K562 (cell line): ENCODE data around the gene GZMM. TPM values are rescaled to one million over a fixed set of nuclear protein-coding genes. Genes with fewer than 3 reads are reported as not detected.

Source experiments
- CBFA2T2 ChIP-seq: fragments of 450-650 bp; conservative IDR thresholded peaks from 2 replicates; pipeline ENCODE4 v1.6.1; 2017; ENCODE audit warnings: mild to moderate bottlenecking
- FOXA1 ChIP-seq: fragments of 450-650 bp; IDR thresholded peaks from 2 replicates; pipeline ENCODE4 v1.6.1; 2016; ENCODE audit warnings: mild to moderate bottlenecking, borderline replicate concordance
- HDAC6 ChIP-seq: IDR thresholded peaks from 2 replicates; pipeline ENCODE4 v1.6.1; 2012; ENCODE audit warnings: low read depth, mild to moderate bottlenecking, control low read depth, inconsistent platforms, low read length, moderate library complexity
- HLTF ChIP-seq: fragments of 450-650 bp; IDR thresholded peaks from 2 replicates; pipeline ENCODE4 v1.6.1; 2016
- IFI16 ChIP-seq: fragments of 250-450 bp; sonication (Bioruptor Pico); IDR thresholded peaks from 2 replicates; pipeline ENCODE4 v2.1.2; 2022; ENCODE audit warnings: mild to moderate bottlenecking, inconsistent platforms
- KLF6 ChIP-seq: fragments of 250-450 bp; sonication (Bioruptor Pico); IDR thresholded peaks from 2 replicates; pipeline ENCODE4 v1.4.0; 2020; ENCODE audit warnings: mild to moderate bottlenecking, moderate library complexity, borderline replicate concordance
- MBD1 ChIP-seq: fragments of 250-450 bp; sonication (Bioruptor Pico); IDR thresholded peaks from 2 replicates; pipeline ENCODE4 v1.8.0; 2022; ENCODE audit warnings: inconsistent platforms
- MTA2 ChIP-seq: fragments of 450-650 bp; IDR thresholded peaks from 2 replicates; pipeline ENCODE4 v1.6.1; 2016; ENCODE audit warnings: low read depth
- MTF1 ChIP-seq: fragments of 250-450 bp; sonication (Bioruptor Pico); IDR thresholded peaks from 2 replicates; pipeline ENCODE4 v1.9.0; 2021; ENCODE audit warnings: moderate library complexity, mild to moderate bottlenecking, inconsistent platforms, borderline replicate concordance
- NCOR1 ChIP-seq: fragments of 450-650 bp; IDR thresholded peaks from 2 replicates; pipeline ENCODE4 v1.6.1; 2016; ENCODE audit warnings: mild to moderate bottlenecking, moderate library complexity
- NFIC ChIP-seq: fragments of 450-650 bp; IDR thresholded peaks from 2 replicates; pipeline ENCODE4 v1.6.1; 2017; ENCODE audit warnings: mild to moderate bottlenecking, inconsistent platforms
- PTBP1 ChIP-seq: fragments of 200-400 bp; formaldehyde crosslinking; IDR thresholded peaks from 2 replicates; pipeline ENCODE4 v1.6.1; 2017; ENCODE audit warnings: low read depth, low read length
- RBM25 ChIP-seq: fragments of 200-400 bp; formaldehyde crosslinking; IDR thresholded peaks from 2 replicates; pipeline ENCODE4 v1.6.1; 2018; ENCODE audit warnings: low read length, low read depth, moderate library complexity; ENCODE audit not compliant: severe bottlenecking
- RBM34 ChIP-seq: fragments of 200-400 bp; formaldehyde crosslinking; IDR thresholded peaks from 2 replicates; pipeline ENCODE4 v1.6.1; 2018; ENCODE audit warnings: low read length, borderline replicate concordance; ENCODE audit not compliant: insufficient read depth
- SMARCB1 ChIP-seq: IDR thresholded peaks from 2 replicates; pipeline ENCODE4 v1.6.1; 2011; ENCODE audit warnings: improper control_type of control experiment, low read depth; ENCODE audit not compliant: insufficient read length
- TRIM24 ChIP-seq, 2 experiments: fragments of 450-650 bp; IDR thresholded peaks; 2 replicates each; pipeline ENCODE4 v1.6.1; 2016
- ZNF184 ChIP-seq: sonication (generic); formaldehyde crosslinking; IDR thresholded peaks from 2 replicates; pipeline ENCODE4 v1.5.0; 2020; ENCODE audit warnings: missing genetic modification reagents
- ZNF224 ChIP-seq: sonication (generic); formaldehyde crosslinking; IDR thresholded peaks from 2 replicates; pipeline ENCODE4 v1.8.0; 2022; ENCODE audit warnings: mild to moderate bottlenecking, missing genetic modification reagents
- ZNF311 ChIP-seq: fragments of 250-450 bp; sonication (Bioruptor Pico); IDR thresholded peaks from 2 replicates; pipeline ENCODE4 v1.4.0; 2020; ENCODE audit warnings: mild to moderate bottlenecking, moderate library complexity
- ZNF384 ChIP-seq: IDR thresholded peaks from 2 replicates; pipeline ENCODE4 v1.6.1; 2012; ENCODE audit warnings: low read depth, low read length, improper control_type of control experiment
- ZNF668 ChIP-seq: fragments of 250-450 bp; sonication (Bioruptor Pico); IDR thresholded peaks from 2 replicates; pipeline ENCODE4 v1.8.0; 2022; ENCODE audit warnings: mild to moderate bottlenecking, inconsistent platforms
- polyA plus RNA-seq, 8 experiments: library from polyadenylated mRNA; depleted of rRNA in 4 of 8; stranded (reverse) in 5 of 8; unstranded in 3 of 8; fragments of >200 nt; fragmentation: Nextera tagmentation in 2 of 8; fragmentation: Illumina TruSeq in 1 of 8; extraction: Ambion mirVana in 2 of 8; extraction: Trizol in 1 of 8; gene quantifications; 2 replicates each; pipeline versions ENCODE4 v1.2.1 to v1.2.3, GENCODE V29; 2011 to 2014; ENCODE audit warnings: inconsistent platforms in 1 of 8, missing spikeins in 1 of 8
- total RNA-seq, 7 experiments: library from RNA; depleted of rRNA in 6 of 7; stranded (reverse); fragments of >200 nt in 6 of 7; fragmentation: Illumina TruSeq in 2 of 7; extraction: Trizol in 2 of 7; gene quantifications; 2 replicates each; pipeline versions ENCODE4 v1.2.1 to v1.2.3, GENCODE V29; 2011 to 2021; ENCODE audit warnings: low replicate concordance in 1 of 7
- TF ChIP-seq, protein P1 (sequence below): fragments of 450-650 bp; IDR thresholded peaks from 2 replicates; pipeline ENCODE4 v1.7.0; 2016; ENCODE audit warnings: borderline replicate concordance
- TF ChIP-seq, protein P2 (sequence below): fragments of 250-450 bp; sonication (Bioruptor Pico); IDR thresholded peaks from 2 replicates; pipeline ENCODE4 v1.5.0; 2021; ENCODE audit warnings: mild to moderate bottlenecking, moderate library complexity
- TF ChIP-seq, protein P3 (sequence below): fragments of 250-450 bp; sonication (Bioruptor Pico); IDR thresholded peaks from 2 replicates; pipeline ENCODE4 v1.9.0; 2021; ENCODE audit warnings: mild to moderate bottlenecking

Gene GZMM
- total and polyA plus RNA-seq, 9 of the 15 experiments (the other 6 are each of a cell fraction or from before 2014, with no cell fraction given): 0.08 to 2.6 (median 0.70) TPM; not detected in 2

DNA sequence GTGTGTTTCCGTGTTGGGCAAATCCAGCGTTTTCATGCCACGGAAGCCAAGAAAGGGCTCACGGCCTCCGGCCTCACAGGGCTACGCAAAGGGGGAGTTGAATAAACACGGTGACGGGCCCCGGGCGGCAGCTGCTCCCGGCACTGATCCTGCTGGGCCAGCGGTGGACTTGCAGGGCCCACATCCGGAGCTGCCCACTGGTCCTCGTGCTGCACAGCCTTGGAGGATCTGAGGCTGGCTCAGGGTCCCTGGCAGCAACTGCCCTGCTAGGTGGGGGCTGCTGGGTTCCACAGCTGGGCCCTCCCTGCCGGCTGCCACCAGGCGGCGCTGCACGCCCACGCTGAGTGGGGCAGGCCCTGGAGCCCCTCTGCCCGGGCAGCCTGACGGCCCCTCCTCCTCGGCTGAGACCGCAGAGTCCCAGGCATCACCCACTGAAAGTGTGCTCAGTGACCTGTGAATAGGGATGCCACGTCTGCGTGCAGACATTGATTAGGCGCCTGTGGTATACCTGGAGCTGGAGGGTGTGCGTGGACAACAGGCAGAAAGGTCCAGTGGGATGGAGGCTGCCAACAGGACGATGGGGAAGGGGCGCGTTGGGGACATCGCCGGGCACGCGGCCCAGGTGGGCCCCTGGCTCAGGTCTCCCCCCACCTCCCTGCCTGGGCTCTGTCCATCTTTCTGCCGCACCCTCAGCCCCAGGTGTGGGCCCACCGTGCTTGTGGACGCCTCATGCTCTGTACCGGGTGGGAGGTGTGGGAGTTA lies 40.6 kb downstream of the GZMM start (continued):
- TF ChIP-seq, protein P1, sequence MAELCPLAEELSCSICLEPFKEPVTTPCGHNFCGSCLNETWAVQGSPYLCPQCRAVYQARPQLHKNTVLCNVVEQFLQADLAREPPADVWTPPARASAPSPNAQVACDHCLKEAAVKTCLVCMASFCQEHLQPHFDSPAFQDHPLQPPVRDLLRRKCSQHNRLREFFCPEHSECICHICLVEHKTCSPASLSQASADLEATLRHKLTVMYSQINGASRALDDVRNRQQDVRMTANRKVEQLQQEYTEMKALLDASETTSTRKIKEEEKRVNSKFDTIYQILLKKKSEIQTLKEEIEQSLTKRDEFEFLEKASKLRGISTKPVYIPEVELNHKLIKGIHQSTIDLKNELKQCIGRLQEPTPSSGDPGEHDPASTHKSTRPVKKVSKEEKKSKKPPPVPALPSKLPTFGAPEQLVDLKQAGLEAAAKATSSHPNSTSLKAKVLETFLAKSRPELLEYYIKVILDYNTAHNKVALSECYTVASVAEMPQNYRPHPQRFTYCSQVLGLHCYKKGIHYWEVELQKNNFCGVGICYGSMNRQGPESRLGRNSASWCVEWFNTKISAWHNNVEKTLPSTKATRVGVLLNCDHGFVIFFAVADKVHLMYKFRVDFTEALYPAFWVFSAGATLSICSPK: no peak
- 0 out of 2 replicates have a peak, but pooled peaks have one; percentile 10 for TF ChIP-seq ZNF384
- TF ChIP-seq, protein P2, sequence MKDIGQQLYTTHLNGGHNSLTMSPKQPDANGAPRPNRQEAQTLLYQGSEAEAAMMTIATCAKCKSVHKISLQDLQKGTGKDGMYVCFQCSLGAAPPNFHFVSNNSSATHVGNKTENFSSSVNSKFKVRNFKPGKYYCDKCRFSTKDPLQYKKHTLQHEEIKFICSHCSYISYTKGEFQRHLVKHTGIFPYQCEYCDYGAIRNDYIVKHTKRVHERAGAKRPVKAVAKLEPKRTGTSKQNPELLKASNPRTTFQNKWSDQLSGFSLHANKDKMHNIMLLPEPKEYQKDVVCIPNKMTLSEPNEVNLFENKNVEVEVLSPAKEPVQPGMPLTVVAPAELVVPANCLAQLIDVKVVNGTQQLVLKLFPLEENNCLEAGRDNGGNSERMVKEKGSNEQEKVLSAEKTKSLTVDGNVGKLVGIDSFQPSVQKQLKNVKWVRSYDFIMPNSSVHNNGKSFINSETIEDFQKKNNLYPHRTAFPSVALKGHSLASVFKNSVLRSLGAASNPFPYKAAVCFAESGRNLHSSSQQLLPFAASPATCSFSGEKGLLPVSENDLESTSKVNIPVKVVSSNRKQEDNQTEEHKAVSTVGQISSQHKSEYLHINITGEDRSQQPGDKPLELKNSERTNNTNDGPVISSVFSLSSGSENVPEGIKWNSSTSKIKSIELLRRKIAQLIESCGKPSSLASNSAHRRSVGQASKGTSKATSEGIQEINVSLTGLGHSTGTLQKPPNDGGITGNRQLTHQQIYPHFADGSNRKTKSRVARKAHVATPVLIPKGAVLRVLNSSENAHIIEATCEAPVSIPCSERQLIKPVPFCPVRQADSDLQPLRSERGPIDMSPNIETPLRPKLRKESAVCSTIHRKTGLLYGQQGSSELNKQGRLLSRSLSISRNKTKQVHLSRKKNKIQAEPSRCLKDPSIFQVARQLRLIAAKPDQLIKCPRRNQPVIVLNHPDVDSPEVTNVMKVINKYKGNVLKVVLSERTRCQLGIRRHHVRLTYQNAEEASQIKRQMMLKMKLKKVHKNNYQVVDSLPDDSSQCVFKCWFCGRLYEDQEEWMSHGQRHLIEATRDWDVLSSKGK (CRISPR knock-in tag): no peak
- TF ChIP-seq HDAC6: no peak
- no peak for TF ChIP-seq ZNF311 (CRISPR knock-in tag)
- no peak for TF ChIP-seq SMARCB1
- TF ChIP-seq MTA2: no peak
- no peak for TF ChIP-seq ZNF184 (CRISPR knock-in tag)
- no peak for TF ChIP-seq HLTF
- TF ChIP-seq MBD1: no peak
- TF ChIP-seq NFIC: no peak
- no peak for TF ChIP-seq CBFA2T2
- TF ChIP-seq KLF6 (CRISPR knock-in tag): no peak
- TF ChIP-seq ZNF224 (CRISPR knock-in tag): no peak
- no peak for TF ChIP-seq IFI16 (CRISPR knock-in tag)
- peak; percentile 33; the same call in 1 of the 2 replicates for TF ChIP-seq NCOR1
- TF ChIP-seq RBM34: no peak
- no peak for TF ChIP-seq RBM25
- TF ChIP-seq PTBP1: peak; percentile 75
- TF ChIP-seq TRIM24 (IDR thresholded peaks at IDR 0.05): peak in 1 of 2 experiments; percentile 40; a peak in 1 of 4 replicates
- TF ChIP-seq, protein P3, sequence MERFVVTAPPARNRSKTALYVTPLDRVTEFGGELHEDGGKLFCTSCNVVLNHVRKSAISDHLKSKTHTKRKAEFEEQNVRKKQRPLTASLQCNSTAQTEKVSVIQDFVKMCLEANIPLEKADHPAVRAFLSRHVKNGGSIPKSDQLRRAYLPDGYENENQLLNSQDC (CRISPR knock-in tag): no peak
- TF ChIP-seq ZNF668: no peak
- no peak for TF ChIP-seq FOXA1
- TF ChIP-seq MTF1 (CRISPR knock-in tag): no peak
